Stimulated activated CD8-positive, alpha-beta memory T cell treated with anti-CD3 and anti-CD28 coated beads, Interleukin-2, amount 100 ng/mL, for 48 hours (primary cell): ENCODE measurements around the gene NUDT6.

Experiments
- DNase-seq, 2 donors: peaks; one replicate each; pipeline ENCODE4 v3.0.0-alpha.2; 2020; ENCODE audit warnings: low read depth in 2 of 2

Gene NUDT6

GRCh38 chr4:122914292-122914904 is 8.0 kb downstream of the NUDT6 start:
- no peak for DNase-seq

- no peak for DNase-seq
These were observed 9.4 kb downstream of the NUDT6 start for GRCh38 chr4:122912810-122913575.

- DNase-seq, result no peak
These were observed 10.8 kb downstream of the NUDT6 start for GRCh38 chr4:122911588-122911987.

- DNase-seq, result no peak
These were observed 12.7 kb downstream of the NUDT6 start for GRCh38 chr4:122909683-122910082.

- DNase-seq, result no peak
These were observed 14.2 kb downstream of the NUDT6 start for GRCh38 chr4:122908223-122908622.

- no peak for DNase-seq
These were observed 15.5 kb downstream of the NUDT6 start for GRCh38 chr4:122906859-122907305.

GRCh38 chr4:122903766-122904288 is 18.6 kb downstream of the NUDT6 start:
- DNase-seq, result no peak

GRCh38 chr4:122901247-122902010 is 21.0 kb downstream of the NUDT6 start:
- DNase-seq, result no peak

- DNase-seq, result no peak
These were observed 22.1 kb downstream of the NUDT6 start for GRCh38 chr4:122900314-122900713.

GRCh38 chr4:122899682-122900081 is 22.7 kb downstream of the NUDT6 start:
- DNase-seq, result no peak

GRCh38 chr4:122898370-122899150 is 23.8 kb downstream of the NUDT6 start:
- no peak for DNase-seq

- no peak for DNase-seq
These were observed 26.1 kb downstream of the NUDT6 start for GRCh38 chr4:122896270-122896669.

- no peak for DNase-seq
These were observed 26.9 kb downstream of the NUDT6 start for GRCh38 chr4:122895336-122895995.

- no peak for DNase-seq
These were observed 27.6 kb downstream of the NUDT6 start for GRCh38 chr4:122894827-122895226.

GRCh38 chr4:122890147-122890795 is 32.1 kb downstream of the NUDT6 start:
- DNase-seq, result no peak

- DNase-seq, result no peak
These were observed 32.7 kb downstream of the NUDT6 start for GRCh38 chr4:122889726-122890125.

GRCh38 chr4:122884499-122884898 is 37.9 kb downstream of the NUDT6 start:
- DNase-seq, result no peak

GRCh38 chr4:122882857-122883735 is 39.3 kb downstream of the NUDT6 start:
- DNase-seq, result no peak

GRCh38 chr4:122879001-122879400 is 43.4 kb downstream of the NUDT6 start:
- DNase-seq, result no peak

GRCh38 chr4:122876456-122876855 is 45.9 kb downstream of the NUDT6 start:
- no peak for DNase-seq
